GM18907 (cell line): ENCODE measurements around the gene IST1.
"Not testable (repeated sequence)": the region's sequence is repeated elsewhere in the genome, so short reads cannot be mapped to it uniquely, and the experiment has no call there.

Source experiments
- ATAC-seq: cut with Tn5 transposase; IDR thresholded peaks from one replicate; pipeline ENCODE4 v1.9.1; 2021; ENCODE audit warnings: mild to moderate bottlenecking, moderate library complexity; ENCODE audit not compliant: unreplicated experiment

The IST1 gene

GRCh38 chr16:71894921-71895678, at the start of gene IST1:
Gene IST1 (plus strand): TSS chr16:71895531. CDS start chr16:71915641, 20,110 bp downstream.
- ATAC-seq: peak; percentile 86

GRCh38 chr16:71845639-71846430, 49.5 kb upstream of the IST1 start, which contains the start of gene ATXN1L:
Gene ATXN1L (plus strand): TSS chr16:71845976. CDS start chr16:71849741, 3,765 bp downstream.
- peak; percentile 79 for ATAC-seq

- ATAC-seq: no peak
Measured at GRCh38 chr16:71846431-71846830, 48.9 kb upstream of the IST1 start.

GRCh38 chr16:71847096-71847495, 48.2 kb upstream of the IST1 start:
- no peak for ATAC-seq

- no peak for ATAC-seq
Measured at GRCh38 chr16:71848622-71849021, 46.7 kb upstream of the IST1 start.

GRCh38 chr16:71851746-71852145, 43.6 kb upstream of the IST1 start:
- no peak for ATAC-seq

GRCh38 chr16:71852158-71852557, 43.2 kb upstream of the IST1 start:
- ATAC-seq: no peak

GRCh38 chr16:71852561-71852960, 42.8 kb upstream of the IST1 start:
- no peak for ATAC-seq

- peak; percentile 54 for ATAC-seq
Measured at GRCh38 chr16:71853413-71853812, 41.9 kb upstream of the IST1 start.

GRCh38 chr16:71854369-71854948, 40.9 kb upstream of the IST1 start:
- ATAC-seq: no peak

- ATAC-seq: no peak
Measured at GRCh38 chr16:71855937-71856662, 39.2 kb upstream of the IST1 start.

GRCh38 chr16:71859762-71860521, 35.4 kb upstream of the IST1 start:
- ATAC-seq: no peak

- ATAC-seq: no peak
Measured at GRCh38 chr16:71863995-71864394, 31.3 kb upstream of the IST1 start.

- no peak for ATAC-seq
Measured at GRCh38 chr16:71865173-71865863, 30.0 kb upstream of the IST1 start.

- not testable (repeated sequence) for ATAC-seq
Measured at GRCh38 chr16:71867175-71867574, 28.2 kb upstream of the IST1 start.

- ATAC-seq: no peak
Measured at GRCh38 chr16:71867939-71868338, 27.4 kb upstream of the IST1 start.

- ATAC-seq: no peak
Measured at GRCh38 chr16:71869089-71869488, 26.2 kb upstream of the IST1 start.

- no peak for ATAC-seq
Measured at GRCh38 chr16:71870818-71871217, 24.5 kb upstream of the IST1 start.

- ATAC-seq: no peak
Measured at GRCh38 chr16:71873199-71873598, 22.1 kb upstream of the IST1 start.

- no peak for ATAC-seq
Measured at GRCh38 chr16:71878911-71879310, 16.4 kb upstream of the IST1 start.
